Activated CD4-positive, alpha-beta T cell treated with anti-CD3 and anti-CD28 coated beads, Interleukin-2, amount 50 U/mL, for 4 hours (primary cell): ENCODE results near the gene METAP1D.
"Not testable (repeated sequence)": the region's sequence is repeated elsewhere in the genome, so short reads cannot be mapped to it uniquely, and the experiment has no call there.

ENCODE experiments used
- DNase-seq, 2 experiments: peaks; one replicate each; pipeline ENCODE4 v3.0.0-alpha.2; 2020

The METAP1D gene

GRCh38 chr2:172105471-172106107 lies 105.8 kb downstream of the METAP1D start:
- no peak for DNase-seq

- peak in 1 of 2 experiments; percentile 33 for DNase-seq
These were observed 106.6 kb downstream of the METAP1D start for GRCh38 chr2:172106108-172106961.

- no peak for DNase-seq
These were observed 108.2 kb downstream of the METAP1D start for GRCh38 chr2:172107690-172108586.

- DNase-seq = no peak
These were observed 108.8 kb downstream of the METAP1D start for GRCh38 chr2:172108587-172108930.

- no peak for DNase-seq
These were observed 109.7 kb downstream of the METAP1D start for GRCh38 chr2:172109256-172109987.

GRCh38 chr2:172109988-172110811 lies 110.4 kb downstream of the METAP1D start:
- DNase-seq = no peak

- DNase-seq = no peak
These were observed 113.9 kb downstream of the METAP1D start for GRCh38 chr2:172113617-172114016.

- DNase-seq = not testable (repeated sequence)
These were observed 114.4 kb downstream of the METAP1D start for GRCh38 chr2:172114176-172114575.

GRCh38 chr2:172114579-172114978 lies 114.8 kb downstream of the METAP1D start:
- no peak for DNase-seq

- no peak for DNase-seq
These were observed 116.4 kb downstream of the METAP1D start for GRCh38 chr2:172116107-172116506.

- no peak for DNase-seq
These were observed 119.3 kb downstream of the METAP1D start for GRCh38 chr2:172119089-172119488.

- DNase-seq = no peak
These were observed 120.4 kb downstream of the METAP1D start for GRCh38 chr2:172120118-172120517.

GRCh38 chr2:172128484-172128883 lies 128.7 kb downstream of the METAP1D start:
- DNase-seq = no peak

- no peak for DNase-seq
These were observed 129.7 kb downstream of the METAP1D start for GRCh38 chr2:172129404-172129803.
